Measurements from ENCODE around the gene SOHLH2. TPM values are rescaled to one million over a fixed set of nuclear protein-coding genes. Genes with fewer than 3 reads are reported as not detected.
A peak's percentile ranks its signal among the peaks of the same experiment; 100 is the strongest.

SOHLH2 gene
- total and polyA plus RNA-seq, 2 of the 4 experiments (the other 2 are of a cell fraction): 0.17 to 0.18 TPM

- POLR2A ChIA-PET (ENCODE audit: unreplicated experiment): no interaction called here
- BruUV-seq (replicated peaks): no TSS peak
- CTCF ChIA-PET: no interaction called here
Observed at GRCh38 chr13:36219883-36220282, 5.5 kb upstream of the SOHLH2 start.

More at GRCh38 chr13:36219883-36220282, 5.5 kb upstream of the SOHLH2 start:
- no peak overlapping the region for H2BK15ac ChIP-seq (ENCODE audit: low read depth, low read length)
- no peak overlapping the region for H4K8ac ChIP-seq (ENCODE audit: low read depth in 2 of 2, low read length in 2 of 2)
- TF ChIP-seq MAFK (IDR thresholded peaks at IDR 0.05; ENCODE audit: low read depth, low read length): peak; percentile 86
- TF ChIP-seq NFE2L2 (IDR thresholded peaks at IDR 0.05; ENCODE audit: low read depth, low read length): no peak
- no peak overlapping the region for H3K56ac ChIP-seq (ENCODE audit: extremely low read depth, insufficient read depth, low read length)
- H3K23ac ChIP-seq (ENCODE audit: low read depth, low read length): no peak overlapping the region
- H2AK5ac ChIP-seq (ENCODE audit: low read depth, low read length): no peak overlapping the region
- no peak overlapping the region for H3K4ac ChIP-seq (ENCODE audit: low read depth, low read length)
- H4K5ac ChIP-seq (ENCODE audit: low read depth, low read length): no peak overlapping the region
- H4K20me1 ChIP-seq (ENCODE audit: insufficient read depth, low read length): no peaks in the 10 kb centered on the region
- no peak overlapping the region for H3K27ac ChIP-seq (ENCODE audit: insufficient read depth, low read length)
- no peak overlapping the region for H4K91ac ChIP-seq (ENCODE audit: insufficient read depth, low read depth, low read length)
- no peak for ATAC-seq (ENCODE audit: low read depth)
- no peak overlapping the region for H3K9ac ChIP-seq (ENCODE audit: low read depth, low read length)
- no peaks in the 10 kb centered on the region for H3K4me1 ChIP-seq (ENCODE audit: control insufficient read depth, insufficient read depth, low read length)
- intact Hi-C loops (cut with micrococcal nuclease): no loop called here
- dilution Hi-C loops (cut with HindIII; ENCODE audit: low sequenced_read_pairs, unreplicated experiment): no loop called here
- no peaks in the 10 kb centered on the region for H3K79me1 ChIP-seq (ENCODE audit: low read depth in 1 of 2, low read length in 2 of 2)
- H3K36me3 ChIP-seq (ENCODE audit: control insufficient read depth, insufficient read depth, low read length): no peaks in the 10 kb centered on the region
- H3K14ac ChIP-seq (replicated peaks; ENCODE audit: low read depth, low read length): no peak overlapping the region
- no peak overlapping the region for H2BK5ac ChIP-seq (ENCODE audit: low read depth, low read length, poor library complexity, severe bottlenecking)
- H2AK9ac ChIP-seq (replicated peaks; ENCODE audit: low read depth, low read length, poor library complexity): no peak overlapping the region
- no peaks in the 10 kb centered on the region for H3K9me3 ChIP-seq (ENCODE audit: control insufficient read depth, insufficient read depth, low read length)
- no peak overlapping the region for H2BK120ac ChIP-seq (ENCODE audit: low read depth, low read length)
- H3K4me2 ChIP-seq (ENCODE audit: low read depth, low read length): no peak overlapping the region
- no peak for DNase-seq
- in situ Hi-C loops (cut with MboI; ENCODE audit: low sequenced_read_pairs): no loop called here
- no peak overlapping the region for H3K18ac ChIP-seq (ENCODE audit: low read depth, low read length)
- no peak overlapping the region for H3K4me3 ChIP-seq (ENCODE audit: insufficient read depth, low read depth, low read length)
- no peak overlapping the region for H2AFZ ChIP-seq (replicated peaks; ENCODE audit: low read length, poor library complexity)
- no peak overlapping the region for H2BK20ac ChIP-seq (ENCODE audit: low read depth, low read length)
- no peaks in the 10 kb centered on the region for H3K27me3 ChIP-seq (ENCODE audit: control insufficient read depth, insufficient read depth, low read length)
- H3K9me1 ChIP-seq (ENCODE audit: insufficient read depth, low read length): no peaks in the 10 kb centered on the region
